A673 (cell line): ENCODE results near the gene XPO6. TPM values are rescaled to one million over a fixed set of nuclear protein-coding genes. Genes with fewer than 3 reads are reported as not detected.

Experiments
- BruUV-seq: library from RNA; stranded (reverse); fragments of 400-500 nt; replicated peaks from 2 replicates; lab custom pipeline; 2021; lab: Mats Ljungman, UMichigan
- CTCF ChIA-PET: fragments of 300-600 bp; sonication (Branson Sonifier 250); formaldehyde crosslinking; loops from one replicate; lab custom pipeline; 2022; ENCODE audit warnings: antibody characterized with exemption; lab: Charles Lee
- POLR2A ChIA-PET: fragments of 300-600 bp; sonication (Branson Sonifier 250); formaldehyde crosslinking; loops from one replicate; lab custom pipeline; 2022; ENCODE audit warnings: antibody characterized with exemption; ENCODE audit not compliant: low non-redundant PET; lab: Charles Lee
- DNase-seq: peaks from one replicate; pipeline ENCODE4 v3.0.0-alpha.2; 2015; ENCODE audit warnings: low spot score
- H3K27ac ChIP-seq: fragments of 200-600 bp; sonication (generic); 2 replicates; pipeline ENCODE4 v1.5.1; 2016; ENCODE audit warnings: mixed run types, low read depth, mild to moderate bottlenecking, mixed read lengths, antibody characterized with exemption, low read length; ENCODE audit not compliant: poor library complexity, severe bottlenecking
- H3K27me3 ChIP-seq: fragments of 200-600 bp; sonication (generic); replicated peaks from 2 replicates; pipeline ENCODE4 v1.6.1; 2017; ENCODE audit warnings: mixed run types, low read depth, mild to moderate bottlenecking, mixed read lengths, antibody characterized with exemption, low read length; ENCODE audit not compliant: insufficient read depth, poor library complexity
- H3K36me3 ChIP-seq: fragments of 200-600 bp; sonication (generic); 2 replicates; pipeline ENCODE4 v1.6.1; 2016; ENCODE audit warnings: mixed run types, mild to moderate bottlenecking, mixed read lengths, antibody characterized with exemption, low read length; ENCODE audit not compliant: insufficient read depth, poor library complexity, severe bottlenecking
- H3K4me1 ChIP-seq: fragments of 200-600 bp; sonication (generic); 2 replicates; pipeline ENCODE4 v1.6.1; 2017; ENCODE audit warnings: mixed run types, mild to moderate bottlenecking, mixed read lengths, antibody characterized with exemption, low read length; ENCODE audit not compliant: insufficient read depth, poor library complexity, severe bottlenecking
- H3K4me3 ChIP-seq: fragments of 200-600 bp; sonication (generic); 2 replicates; pipeline ENCODE4 v1.5.1; 2016; ENCODE audit warnings: low read depth, mixed run types, mild to moderate bottlenecking, mixed read lengths, low read length; ENCODE audit not compliant: poor library complexity, severe bottlenecking
- H3K9me3 ChIP-seq: fragments of 200-600 bp; sonication (generic); 2 replicates; pipeline ENCODE4 v1.6.1; 2016; ENCODE audit warnings: mixed run types, low read depth, mild to moderate bottlenecking, mixed read lengths, antibody characterized with exemption, low read length; ENCODE audit not compliant: poor library complexity, severe bottlenecking
- EZH2 ChIP-seq: fragments of 200-600 bp; sonication (generic); IDR thresholded peaks from 2 replicates; pipeline ENCODE4 v1.6.1; 2017; ENCODE audit warnings: borderline replicate concordance, low read depth, mild to moderate bottlenecking, mixed read lengths, antibody characterized with exemption, low read length; ENCODE audit not compliant: poor library complexity, severe bottlenecking
- intact Hi-C: fragments of 100-400 bp; cut with micrococcal nuclease; formaldehyde crosslinking; loops from one replicate; pipeline ENCODE4 v1.10.0; 2022; ENCODE audit not compliant: unreplicated experiment
- total RNA-seq: library from RNA; stranded (reverse); gene quantifications from 2 replicates; pipeline ENCODE4 v1.2.3, GENCODE V29; 2021
- TF ChIP-seq, protein P1 (sequence below): fragments of 300-800, 200-600 bp; sonication (generic); conservative IDR thresholded peaks from 2 replicates; pipeline ENCODE4 v1.5.1; 2017; ENCODE audit warnings: low read depth, mild to moderate bottlenecking, antibody characterized with exemption, low read length, moderate library complexity, mixed read lengths

Gene XPO6
- total RNA-seq, 1 experiment from 2014 or later, result 155 TPM

DNA sequence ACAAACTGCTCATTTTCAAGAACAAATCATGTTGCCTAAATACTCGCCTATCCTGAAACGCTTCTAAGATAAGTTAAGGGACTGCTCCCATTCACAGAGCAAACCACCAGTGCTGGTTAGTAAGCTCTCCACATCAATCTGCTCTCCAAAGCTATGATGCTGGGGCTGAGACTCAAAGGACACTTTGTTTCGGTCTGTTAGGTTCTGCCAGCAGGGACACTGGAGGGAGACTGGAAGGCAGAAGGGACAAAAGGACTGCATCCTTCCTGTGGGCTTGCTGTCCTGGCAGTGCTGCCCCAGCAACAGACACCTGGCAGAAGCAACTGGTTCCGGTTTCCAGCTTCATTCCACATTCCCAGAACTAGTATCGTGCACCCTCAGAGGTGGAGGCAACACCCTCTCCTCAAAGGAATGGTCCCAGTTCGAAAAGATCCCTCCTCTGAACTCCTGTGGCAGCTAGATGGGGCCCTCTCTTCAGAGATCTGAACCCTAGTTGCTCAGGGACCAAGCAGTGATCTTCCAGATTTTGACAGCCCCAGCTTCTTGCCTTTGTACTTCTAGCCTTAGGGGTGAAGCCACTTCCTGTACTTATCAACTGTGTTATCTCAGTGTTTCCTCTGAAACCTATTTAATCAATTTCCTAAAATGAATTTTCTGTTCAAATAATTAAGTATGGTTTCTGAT, 74.9 kb downstream of the XPO6 start:
- intact Hi-C loops, result no loop called here
- H3K4me3 ChIP-seq, result no peak overlapping the region
- H3K9me3 ChIP-seq, result no peaks in the 10 kb centered on the region
- DNase-seq, result peak; percentile 28
- no TSS peak for BruUV-seq
- TF ChIP-seq, protein P1, sequence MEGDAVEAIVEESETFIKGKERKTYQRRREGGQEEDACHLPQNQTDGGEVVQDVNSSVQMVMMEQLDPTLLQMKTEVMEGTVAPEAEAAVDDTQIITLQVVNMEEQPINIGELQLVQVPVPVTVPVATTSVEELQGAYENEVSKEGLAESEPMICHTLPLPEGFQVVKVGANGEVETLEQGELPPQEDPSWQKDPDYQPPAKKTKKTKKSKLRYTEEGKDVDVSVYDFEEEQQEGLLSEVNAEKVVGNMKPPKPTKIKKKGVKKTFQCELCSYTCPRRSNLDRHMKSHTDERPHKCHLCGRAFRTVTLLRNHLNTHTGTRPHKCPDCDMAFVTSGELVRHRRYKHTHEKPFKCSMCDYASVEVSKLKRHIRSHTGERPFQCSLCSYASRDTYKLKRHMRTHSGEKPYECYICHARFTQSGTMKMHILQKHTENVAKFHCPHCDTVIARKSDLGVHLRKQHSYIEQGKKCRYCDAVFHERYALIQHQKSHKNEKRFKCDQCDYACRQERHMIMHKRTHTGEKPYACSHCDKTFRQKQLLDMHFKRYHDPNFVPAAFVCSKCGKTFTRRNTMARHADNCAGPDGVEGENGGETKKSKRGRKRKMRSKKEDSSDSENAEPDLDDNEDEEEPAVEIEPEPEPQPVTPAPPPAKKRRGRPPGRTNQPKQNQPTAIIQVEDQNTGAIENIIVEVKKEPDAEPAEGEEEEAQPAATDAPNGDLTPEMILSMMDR, result peak; percentile 24; the same call in 1 of the 2 replicates
- TF ChIP-seq EZH2, result no peak
- no peaks in the 10 kb centered on the region for H3K27me3 ChIP-seq
- ChIA-PET POLR2A (no interaction called here), CTCF (no interaction called here)
- peaks cover 50% of the 10 kb centered on the region for H3K36me3 ChIP-seq
- no peak overlapping the region for H3K27ac ChIP-seq
- peaks cover 14% of the 10 kb centered on the region for H3K4me1 ChIP-seq

DNA sequence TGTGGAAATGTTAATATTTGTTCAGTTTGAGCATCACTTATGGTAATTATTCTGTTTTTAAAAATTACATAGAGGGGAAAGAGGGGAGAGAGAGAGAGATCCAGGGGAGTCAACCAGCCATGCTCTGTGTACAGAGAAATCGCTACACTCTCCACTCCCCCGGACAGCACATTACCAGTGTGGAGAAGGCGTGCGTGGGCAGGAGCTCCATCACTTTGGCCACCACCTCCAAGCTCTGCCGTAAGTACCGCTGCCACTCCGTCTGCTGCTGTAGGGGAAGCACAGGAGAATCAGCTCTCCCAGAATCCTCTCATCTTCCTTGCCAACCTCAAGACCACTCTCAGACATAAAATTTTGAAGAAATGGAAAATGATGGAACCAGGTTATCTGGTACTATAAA, 78.1 kb downstream of the XPO6 start:
- no peaks in the 10 kb centered on the region for H3K27me3 ChIP-seq
- CTCF ChIA-PET, result no interaction called here
- intact Hi-C loops, result no loop called here
- DNase-seq, result no peak
- H3K9me3 ChIP-seq, result no peaks in the 10 kb centered on the region
- BruUV-seq, result no TSS peak
- POLR2A ChIA-PET, result no interaction called here
- no peak overlapping the region for H3K4me3 ChIP-seq
- TF ChIP-seq, protein P1, result no peak
- no peak for TF ChIP-seq EZH2
- no peak overlapping the region for H3K27ac ChIP-seq
- H3K4me1 ChIP-seq, result peaks cover 10% of the 10 kb centered on the region
- peaks cover 74% of the 10 kb centered on the region for H3K36me3 ChIP-seq

DNA sequence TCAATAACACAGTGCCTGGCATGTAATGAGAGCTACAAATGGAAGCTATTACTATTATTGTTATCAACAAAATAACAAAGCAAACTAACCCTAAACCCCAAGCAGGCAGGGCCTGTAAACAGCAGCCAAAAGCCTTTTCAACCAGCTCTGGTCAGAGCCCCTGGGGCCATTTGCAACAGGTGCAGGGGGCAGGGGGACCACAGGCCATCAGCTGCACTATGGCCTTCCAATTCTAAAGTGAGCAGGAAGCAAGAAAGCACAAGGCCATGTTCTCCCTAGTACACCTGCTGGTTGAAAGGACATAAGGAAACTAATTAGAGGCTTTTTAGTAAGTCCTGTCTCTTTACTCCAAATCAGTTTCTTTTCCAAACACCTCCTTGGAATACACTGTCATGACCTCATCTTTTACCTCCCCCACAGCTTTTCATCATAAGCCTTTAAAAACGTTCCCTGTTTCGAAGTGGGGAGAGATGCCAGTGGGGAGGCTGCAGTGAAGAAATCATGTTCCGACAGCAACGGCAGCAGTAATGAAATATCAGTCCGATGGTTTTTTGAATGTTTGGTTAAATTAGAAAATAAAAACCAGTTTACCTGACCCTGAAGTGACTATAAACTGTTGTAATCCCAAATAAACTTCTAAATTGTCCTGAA, 79.9 kb downstream of the XPO6 start:
- intact Hi-C loops, result no loop called here
- TF ChIP-seq, protein P1, result no peak
- no peak for TF ChIP-seq EZH2

More for the DNA sequence above, 79.9 kb downstream of the XPO6 start:
- ChIA-PET CTCF (no interaction called here), POLR2A (interaction anchor here (0.6 kb wide), 1 partner anchor 65 kb away, joined by 3 read pairs; no protein-coding TSS in a partner anchor)
- Histone ChIP-seq H3K9me3 (no peaks in the 10 kb centered on the region), H3K27ac (no peak overlapping the region), H3K4me3 (no peak overlapping the region), H3K4me1 (peaks cover 4% of the 10 kb centered on the region), H3K36me3 (peaks cover 90% of the 10 kb centered on the region), H3K27me3 (no peaks in the 10 kb centered on the region)
- no TSS peak for BruUV-seq
- DNase-seq, result no peak
